Osteoblast (primary cell): ENCODE results near the gene KLLN. TPM values are rescaled to one million over a fixed set of nuclear protein-coding genes. Genes with fewer than 3 reads are reported as not detected.

Experiments used
- DNase-seq: peaks from one replicate; pipeline ENCODE4 v3.0.0; 2011; ENCODE audit warnings: low spot score, mixed read lengths; ENCODE audit not compliant: insufficient read length; ENCODE audit errors: missing footprints
- H2AFZ ChIP-seq: 2 replicates; pipeline ENCODE4 v1.6.0; 2011; ENCODE audit warnings: mild to moderate bottlenecking, low read length
- H3K27ac ChIP-seq: 2 replicates; pipeline ENCODE4 v1.5.1; 2011; ENCODE audit warnings: mild to moderate bottlenecking, low read depth, low read length, moderate library complexity
- H3K27me3 ChIP-seq: 2 replicates; pipeline ENCODE4 v1.6.0; 2012; ENCODE audit warnings: mild to moderate bottlenecking, control low read depth, inconsistent platforms, low read length, moderate library complexity; ENCODE audit not compliant: insufficient read depth
- H3K36me3 ChIP-seq: 2 replicates; pipeline ENCODE4 v1.5.1; 2011; ENCODE audit warnings: mild to moderate bottlenecking, low read length, control low read depth, moderate library complexity; ENCODE audit not compliant: insufficient read depth
- H3K4me1 ChIP-seq: 2 replicates; pipeline ENCODE4 v1.5.1; 2011; ENCODE audit warnings: mild to moderate bottlenecking, low read length, control low read depth, moderate library complexity; ENCODE audit not compliant: insufficient read depth
- H3K4me2 ChIP-seq: 2 replicates; pipeline ENCODE4 v1.6.0; 2011; ENCODE audit warnings: mild to moderate bottlenecking, low read length; ENCODE audit not compliant: insufficient read depth
- H3K4me3 ChIP-seq: fragments of 200-600 bp; sonication (generic); 3 replicates; pipeline ENCODE4 v1.5.1; 2012; ENCODE audit warnings: mild to moderate bottlenecking, low read length, inconsistent platforms; ENCODE audit not compliant: insufficient read depth
- H3K79me2 ChIP-seq: 2 replicates; pipeline ENCODE4 v1.6.0; 2012; ENCODE audit warnings: mild to moderate bottlenecking, low read length, control low read depth, inconsistent platforms; ENCODE audit not compliant: insufficient read depth
- H3K9me3 ChIP-seq: 2 replicates; pipeline ENCODE4 v1.5.1; 2011; ENCODE audit warnings: low read depth, low read length, control low read depth
- H4K20me1 ChIP-seq: 2 replicates; pipeline ENCODE4 v1.6.0; 2012; ENCODE audit warnings: mild to moderate bottlenecking, low read length, control low read depth; ENCODE audit not compliant: insufficient read depth
- small RNA-seq: library from RNA; depleted of rRNA; stranded (forward); fragments of <200 nt; gene quantifications from one replicate; pipeline ENCODE3, GENCODE V24; 2012
- total RNA-seq: library from RNA; depleted of rRNA; stranded (reverse); fragments of >200 nt; gene quantifications from 2 replicates; pipeline ENCODE4 v1.2.3, GENCODE V29; 2012
- TF ChIP-seq, protein P1 (sequence below): IDR thresholded peaks from 2 replicates; pipeline ENCODE4 v1.5.1; 2011; ENCODE audit warnings: mild to moderate bottlenecking, low read depth, low read length, moderate library complexity; ENCODE audit errors: extremely low read depth

KLLN gene
- total RNA-seq, 1 donor = 0.72 TPM

GRCh38 chr10:87817609-87818504 is 45.5 kb downstream of the KLLN start, which contains the start of gene ATAD1:
TSS of gene ATAD1 (minus strand) at chr10:87818226. CDS start at chr10:87814599, 3,627 bp downstream.
- H3K4me2 ChIP-seq = peak within 1 kb of the TSS; percentile 97
- H2AFZ ChIP-seq = peak within 1 kb of the TSS; percentile 97
- peak within 1 kb of the TSS; percentile 90 for H3K27ac ChIP-seq
- no peaks in the 10 kb centered on the region for H3K9me3 ChIP-seq
- DNase-seq = peak; percentile 90
- TF ChIP-seq, protein P1, sequence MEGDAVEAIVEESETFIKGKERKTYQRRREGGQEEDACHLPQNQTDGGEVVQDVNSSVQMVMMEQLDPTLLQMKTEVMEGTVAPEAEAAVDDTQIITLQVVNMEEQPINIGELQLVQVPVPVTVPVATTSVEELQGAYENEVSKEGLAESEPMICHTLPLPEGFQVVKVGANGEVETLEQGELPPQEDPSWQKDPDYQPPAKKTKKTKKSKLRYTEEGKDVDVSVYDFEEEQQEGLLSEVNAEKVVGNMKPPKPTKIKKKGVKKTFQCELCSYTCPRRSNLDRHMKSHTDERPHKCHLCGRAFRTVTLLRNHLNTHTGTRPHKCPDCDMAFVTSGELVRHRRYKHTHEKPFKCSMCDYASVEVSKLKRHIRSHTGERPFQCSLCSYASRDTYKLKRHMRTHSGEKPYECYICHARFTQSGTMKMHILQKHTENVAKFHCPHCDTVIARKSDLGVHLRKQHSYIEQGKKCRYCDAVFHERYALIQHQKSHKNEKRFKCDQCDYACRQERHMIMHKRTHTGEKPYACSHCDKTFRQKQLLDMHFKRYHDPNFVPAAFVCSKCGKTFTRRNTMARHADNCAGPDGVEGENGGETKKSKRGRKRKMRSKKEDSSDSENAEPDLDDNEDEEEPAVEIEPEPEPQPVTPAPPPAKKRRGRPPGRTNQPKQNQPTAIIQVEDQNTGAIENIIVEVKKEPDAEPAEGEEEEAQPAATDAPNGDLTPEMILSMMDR = peak; percentile 13
- peaks cover 54% of the 10 kb centered on the region for H3K79me2 ChIP-seq
- peaks cover 6% of the 10 kb centered on the region for H3K36me3 ChIP-seq
- H3K4me1 ChIP-seq = peaks cover 12% of the 10 kb centered on the region
- no peaks in the 10 kb centered on the region for H3K27me3 ChIP-seq
- peaks cover 20% of the 10 kb centered on the region for H4K20me1 ChIP-seq
- H3K4me3 ChIP-seq = peak within 1 kb of the TSS; percentile 96

DNA sequence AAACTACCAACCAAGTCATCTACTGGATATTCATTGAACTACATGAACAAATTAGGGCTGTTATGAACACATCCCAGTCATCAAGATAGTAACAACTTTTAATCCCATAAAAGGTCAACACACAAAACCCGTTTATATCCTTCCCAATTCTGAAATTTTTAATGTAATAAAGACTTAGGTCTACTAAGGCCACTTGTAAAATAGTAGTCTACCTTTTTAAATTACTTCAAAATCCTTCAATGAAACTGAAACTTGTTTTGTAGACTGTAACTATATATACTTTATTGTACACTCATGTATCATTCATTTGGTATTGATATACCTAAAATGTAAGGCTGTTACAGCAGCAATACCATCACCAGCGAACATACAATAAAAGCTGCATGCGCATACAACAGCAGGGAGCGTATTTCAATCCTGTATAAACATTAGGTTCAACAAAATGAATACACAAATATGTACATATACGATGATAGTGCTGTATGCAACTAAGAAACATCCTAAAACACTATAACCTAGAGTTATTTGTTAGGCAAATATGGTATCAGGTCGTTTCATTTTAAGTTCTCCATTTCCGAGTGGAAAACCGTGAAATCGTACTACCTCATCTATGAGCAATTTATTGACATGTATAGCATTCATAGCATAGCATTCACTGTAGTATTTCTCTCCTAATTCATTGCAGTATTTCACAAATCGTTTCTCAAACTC is 46.3 kb downstream of the KLLN start:
- Histone ChIP-seq H3K9me3 (no peaks in the 10 kb centered on the region), H3K79me2 (peaks cover 60% of the 10 kb centered on the region), H3K27me3 (no peaks in the 10 kb centered on the region), H3K4me3 (peak overlapping the region; percentile 96), H4K20me1 (peaks cover 20% of the 10 kb centered on the region), H3K4me2 (peak overlapping the region; percentile 97), H3K27ac (peak overlapping the region; percentile 90), H2AFZ (peak overlapping the region; percentile 97), H3K36me3 (peaks cover 6% of the 10 kb centered on the region), H3K4me1 (peaks cover 12% of the 10 kb centered on the region)
- DNase-seq = peak; percentile 44
- TF ChIP-seq, protein P1 = no peak

- peaks cover 12% of the 10 kb centered on the region for H3K4me1 ChIP-seq
- H3K4me2 ChIP-seq = peak overlapping the region; percentile 97
- DNase-seq = no peak
- peaks cover 67% of the 10 kb centered on the region for H3K79me2 ChIP-seq
- no peaks in the 10 kb centered on the region for H3K27me3 ChIP-seq
- H2AFZ ChIP-seq = no peak overlapping the region
- H3K36me3 ChIP-seq = peaks cover 9% of the 10 kb centered on the region
- peak overlapping the region; percentile 96 for H3K4me3 ChIP-seq
- no peak overlapping the region for H3K27ac ChIP-seq
- peaks cover 20% of the 10 kb centered on the region for H4K20me1 ChIP-seq
- TF ChIP-seq, protein P1 = peak; percentile 26
- H3K9me3 ChIP-seq = no peaks in the 10 kb centered on the region
Measured at GRCh38 chr10:87816163-87816897, 47.0 kb downstream of the KLLN start.

Small RNA genes lying within 50 kb of the gene (small RNA-seq; reads per million reads assigned to genes)
- not detected for gene RN7SL78P

Other genes with a start within 250 kb of the KLLN start
- gene PAPSS2, start 203.7 kb downstream of the KLLN start, total RNA-seq = 70.1 and 81.8 TPM in 2 replicates
- gene ATAD1, start 45.3 kb downstream of the KLLN start, total RNA-seq = 43.8 and 43.9 TPM in 2 replicates
- gene PTEN, start 92 bp upstream of the KLLN start, total RNA-seq = 169 and 193 TPM in 2 replicates